Right lobe of liver (tissue), 6 donors: Measurements from ENCODE around the gene TAF11L7. TPM values are rescaled to one million over a fixed set of nuclear protein-coding genes. Genes with fewer than 3 reads are reported as not detected.
"Not testable (repeated sequence)": the region's sequence is repeated elsewhere in the genome, so short reads cannot be mapped to it uniquely, and the experiment has no call there.

Experiments used
- ATAC-seq, 4 donors: fragments of 200-7000 bp; cut with Tn5 transposase; one replicate each; pipeline ENCODE4 v1.9.1; 2020; ENCODE audit warnings: mild to moderate bottlenecking in 4 of 4, moderate library complexity in 4 of 4
- DNase-seq, 3 donors: peaks; one replicate each; pipeline ENCODE4 v3.0.0-alpha.2; 2020
- H3K27ac ChIP-seq, 3 donors: fragments of 200-600 bp; one replicate each; pipeline ENCODE4 v1.8.0; 2022
- H3K27me3 ChIP-seq, 2 donors: fragments of 200-600 bp; one replicate each; pipeline ENCODE4 v1.8.0; 2022
- H3K36me3 ChIP-seq, 4 donors: fragments of 200-600 bp; sonication (generic) in 1 of 4; one replicate each; pipeline versions ENCODE4 v1.5.1 to v1.8.0; 2017 to 2022; ENCODE audit warnings: control low read depth in 1 of 4
- H3K4me1 ChIP-seq, 4 donors: fragments of 200-600 bp; sonication (generic) in 1 of 4; one replicate each; pipeline versions ENCODE4 v1.5.1 to v1.8.0; 2017 to 2022; ENCODE audit warnings: control low read depth in 1 of 4
- H3K4me3 ChIP-seq, 3 donors: fragments of 200-600 bp; one replicate each; pipeline ENCODE4 v1.8.0; 2022
- H3K9me3 ChIP-seq, 4 donors: fragments of 200-600 bp; sonication (generic) in 1 of 4; one replicate each; pipeline versions ENCODE4 v1.5.1 to v1.8.0; 2017 to 2022; ENCODE audit warnings: control low read depth in 1 of 4
- POLR2A ChIP-seq: fragments of 450-650 bp; IDR thresholded peaks from one replicate; pipeline ENCODE4 v1.6.1; 2017; ENCODE audit warnings: antibody characterized with exemption, mild to moderate bottlenecking
- WGBS: methylation state at CpG from one replicate; pipeline ENCODE4 v1.1.6; 2018; ENCODE audit warnings: low coverage, low lambda C conversion rate; ENCODE audit not compliant: insufficient coverage; ENCODE audit errors: missing lambda C conversion rate; 5-methylcytosine and 5-hydroxymethylcytosine counted together
- intact Hi-C, 2 donors: fragments of 100-400 bp; cut with DNase I; formaldehyde crosslinking; loops; one replicate each; pipeline versions ENCODE4 v1.11.2 to v1.14.1; 2022
- total RNA-seq, 6 experiments: library from RNA; depleted of rRNA in 2 of 6; stranded (reverse); fragments of >200 nt in 2 of 6; fragmentation: NEBNext Ultra II Directional in 3 of 6; extraction: Animal tissue kit (Norgen Biotek cat#: 25700) in 3 of 6; gene quantifications; one replicate each; pipeline versions ENCODE4 v1.1.0 to v1.2.4, GENCODE V29; 2016 to 2023
- TF ChIP-seq, protein P1 (sequence below), 4 donors: fragments of 200-600 bp in 3 of 4; fragments of 450-650 bp in 1 of 4; IDR thresholded peaks; one replicate each; pipeline versions ENCODE4 v1.5.1 to v1.8.0; 2016 to 2022; ENCODE audit warnings: antibody characterized with exemption in 4 of 4, mild to moderate bottlenecking in 2 of 4
- donor health status: DM: no; HTN: yes; CAD: no.
- donor health status: DM: no; HTN: no; CAD: no.
- donor health status: DM: no; HTN: no; CAD: no.
- donor health status: DM: no; HTN: yes; CAD: no.
- donor health status: DM: no; HTN: yes; CAD: no.

Gene TAF11L7
- total RNA-seq, 6 experiments from 2014 or later: not detected

DNA sequence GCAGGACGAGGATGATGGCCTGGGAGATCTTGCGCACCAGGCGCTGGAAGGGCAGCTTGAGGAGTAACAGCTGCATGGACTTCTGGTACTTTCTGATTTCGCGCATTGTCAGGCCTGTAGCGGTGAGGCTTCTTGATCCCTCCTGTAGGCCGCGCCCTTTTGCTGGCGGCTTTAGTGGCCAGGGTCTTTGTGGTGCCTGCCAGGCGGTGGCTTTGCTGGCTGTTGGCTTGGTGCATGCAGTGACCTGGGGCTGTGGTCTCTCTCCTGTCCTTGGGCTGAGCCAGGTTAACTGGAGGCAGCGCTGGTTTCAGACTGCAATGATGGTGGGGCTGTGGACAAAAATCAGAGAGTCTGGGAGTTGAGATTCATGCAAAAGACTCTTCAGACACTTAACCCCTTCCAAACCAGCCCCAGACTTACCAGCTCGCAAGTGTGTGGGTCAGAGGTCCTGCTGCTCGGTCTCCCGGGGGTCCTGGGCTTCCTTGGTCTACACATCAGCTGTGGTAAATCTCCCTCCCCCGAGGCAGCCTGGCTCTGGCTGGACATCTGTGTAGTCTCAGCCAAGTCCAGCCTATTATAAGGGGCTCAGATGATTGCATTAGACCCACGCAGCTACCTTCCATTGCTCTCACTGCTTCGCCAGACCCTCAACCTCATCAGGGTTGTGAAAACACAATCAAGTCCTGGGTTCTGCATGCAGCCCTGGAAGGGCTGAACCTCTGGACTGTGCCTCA lies 29.5 kb upstream of the TAF11L7 start:
- no CpG with 5 or more reads among the region's 17 CpGs for WGBS
- ATAC-seq: no peak

DNA sequence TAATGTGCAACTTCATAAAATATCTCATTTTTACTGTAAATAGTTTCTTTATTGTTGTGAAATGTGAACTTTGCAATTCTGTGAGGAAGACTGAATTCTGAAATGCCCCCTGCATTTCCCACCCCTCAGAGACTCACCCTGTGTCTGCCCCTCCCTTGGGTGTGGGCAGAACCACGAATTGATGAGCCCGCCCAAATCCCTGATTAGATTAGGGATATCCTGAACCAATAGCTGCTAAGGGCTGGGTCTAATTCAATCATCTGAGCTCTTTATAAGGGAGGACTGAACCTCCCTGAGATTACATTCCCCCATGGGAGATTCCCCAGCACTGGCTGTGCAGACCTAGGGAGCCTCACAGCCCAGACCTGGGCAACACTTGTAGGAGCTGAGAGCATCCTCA lies 24.5 kb upstream of the TAF11L7 start, which contains the start of gene TAF11L12:
Gene TAF11L12, plus strand, starts transcription at position 301 of the 400 bp plus-strand sequence.
- 14% methylated on average over 1 of the region's 2 CpGs for WGBS
- DNase-seq, intact Hi-C loops, H3K9me3 ChIP-seq, H3K27me3 ChIP-seq, H3K4me1 ChIP-seq, ATAC-seq, H3K36me3 ChIP-seq, H3K4me3 ChIP-seq, H3K27ac ChIP-seq: not testable (repeated sequence)

More for the DNA sequence above, 29.5 kb upstream of the TAF11L7 start:
- DNase-seq: no peak
- TF ChIP-seq, protein P1, sequence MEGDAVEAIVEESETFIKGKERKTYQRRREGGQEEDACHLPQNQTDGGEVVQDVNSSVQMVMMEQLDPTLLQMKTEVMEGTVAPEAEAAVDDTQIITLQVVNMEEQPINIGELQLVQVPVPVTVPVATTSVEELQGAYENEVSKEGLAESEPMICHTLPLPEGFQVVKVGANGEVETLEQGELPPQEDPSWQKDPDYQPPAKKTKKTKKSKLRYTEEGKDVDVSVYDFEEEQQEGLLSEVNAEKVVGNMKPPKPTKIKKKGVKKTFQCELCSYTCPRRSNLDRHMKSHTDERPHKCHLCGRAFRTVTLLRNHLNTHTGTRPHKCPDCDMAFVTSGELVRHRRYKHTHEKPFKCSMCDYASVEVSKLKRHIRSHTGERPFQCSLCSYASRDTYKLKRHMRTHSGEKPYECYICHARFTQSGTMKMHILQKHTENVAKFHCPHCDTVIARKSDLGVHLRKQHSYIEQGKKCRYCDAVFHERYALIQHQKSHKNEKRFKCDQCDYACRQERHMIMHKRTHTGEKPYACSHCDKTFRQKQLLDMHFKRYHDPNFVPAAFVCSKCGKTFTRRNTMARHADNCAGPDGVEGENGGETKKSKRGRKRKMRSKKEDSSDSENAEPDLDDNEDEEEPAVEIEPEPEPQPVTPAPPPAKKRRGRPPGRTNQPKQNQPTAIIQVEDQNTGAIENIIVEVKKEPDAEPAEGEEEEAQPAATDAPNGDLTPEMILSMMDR (IDR thresholded peaks at IDR 0.05): no peak
- TF ChIP-seq POLR2A: no peak
- Histone ChIP-seq H3K27ac (no peak overlapping the region), H3K4me1 (no peaks in the 10 kb centered on the region), H3K27me3 (no peaks in the 10 kb centered on the region), H3K9me3 (no peaks in the 10 kb centered on the region), H3K4me3 (no peak overlapping the region), H3K36me3 (no peaks in the 10 kb centered on the region)
- intact Hi-C loops: no loop called here

DNA sequence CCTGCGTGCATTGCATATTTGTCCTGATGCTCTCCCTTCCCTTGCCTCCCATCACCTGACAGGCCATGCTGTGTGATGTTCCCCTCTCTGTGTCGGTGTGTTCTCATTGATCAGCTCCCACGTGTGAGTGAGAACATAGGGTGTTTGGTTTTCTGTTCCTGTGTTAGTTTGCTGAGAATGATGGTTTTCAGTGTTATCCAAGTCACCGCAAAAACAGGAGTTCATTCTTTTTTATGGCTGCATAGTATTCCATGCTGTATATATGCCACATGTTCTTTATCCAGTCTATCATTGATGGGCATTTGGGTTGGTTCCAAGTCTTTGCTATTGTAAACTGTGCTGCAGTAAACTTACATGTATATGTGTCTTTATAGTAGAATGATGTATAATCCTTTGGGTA lies 21.9 kb upstream of the TAF11L7 start:
- H3K4me1 ChIP-seq, H3K27me3 ChIP-seq, H3K27ac ChIP-seq, H3K36me3 ChIP-seq, H3K9me3 ChIP-seq, intact Hi-C loops, DNase-seq, H3K4me3 ChIP-seq, ATAC-seq: not testable (repeated sequence)
- 80% methylated on average over 2 of the region's 4 CpGs for WGBS

DNA sequence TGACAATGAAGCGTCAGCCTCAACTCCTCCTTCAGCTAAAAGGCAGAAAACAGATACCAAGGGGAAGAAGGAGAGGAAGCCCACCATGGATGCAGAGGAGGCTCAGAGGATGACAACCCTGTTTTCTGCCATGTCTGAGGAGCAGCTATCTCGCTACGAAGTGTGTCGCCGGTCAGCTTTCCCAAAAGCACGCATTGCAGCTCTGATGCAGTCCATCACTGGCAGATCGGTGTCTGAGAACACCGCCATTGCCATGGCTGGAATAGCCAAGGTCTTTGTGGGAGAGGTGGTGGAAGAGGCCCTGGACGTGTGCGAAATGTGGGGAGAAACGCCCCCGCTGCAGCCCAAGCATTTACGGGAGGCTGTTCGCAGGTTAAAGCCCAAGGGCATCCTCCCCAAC lies 19.4 kb upstream of the TAF11L7 start:
- no peaks in the 10 kb centered on the region for H3K27me3 ChIP-seq
- DNase-seq: no peak
- no peaks in the 10 kb centered on the region for H3K4me1 ChIP-seq
- H3K4me3 ChIP-seq: no peak overlapping the region
- H3K9me3 ChIP-seq: no peaks in the 10 kb centered on the region
- no CpG with 5 or more reads among the region's 14 CpGs for WGBS
- H3K36me3 ChIP-seq: no peaks in the 10 kb centered on the region
- H3K27ac ChIP-seq: no peak overlapping the region
- no peak for ATAC-seq
- no peak for TF ChIP-seq POLR2A
- TF ChIP-seq, protein P1 (IDR thresholded peaks at IDR 0.05): no peak
- intact Hi-C loops: no loop called here

DNA sequence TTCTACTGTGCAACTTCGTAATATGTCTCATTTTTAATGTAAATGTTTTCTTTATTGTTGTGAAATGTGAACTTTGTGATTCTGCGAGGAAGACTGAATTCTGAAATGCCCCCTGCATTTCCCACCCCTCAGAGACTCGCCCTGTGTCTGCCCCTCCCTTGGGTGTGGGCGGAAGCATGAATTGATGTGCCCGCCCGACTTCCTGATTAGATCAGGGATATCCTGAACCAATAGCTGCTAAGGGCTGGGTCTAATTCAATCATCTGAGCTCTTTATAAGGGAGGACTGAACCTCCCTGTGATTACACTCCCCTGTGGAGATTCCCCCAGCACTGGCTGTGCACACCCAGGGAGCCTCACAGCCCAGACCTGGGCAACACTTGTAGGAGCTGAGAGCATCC lies 18.3 kb upstream of the TAF11L7 start, which contains the start of gene TAF11L11:
Gene TAF11L11, plus strand, starts transcription at position 304 of the 400 bp plus-strand sequence.
- H3K4me3 ChIP-seq, H3K27me3 ChIP-seq, H3K36me3 ChIP-seq, DNase-seq, H3K4me1 ChIP-seq, H3K27ac ChIP-seq, intact Hi-C loops, ATAC-seq, H3K9me3 ChIP-seq: not testable (repeated sequence)
- WGBS: 35% methylated on average over 4 of the region's 6 CpGs

DNA sequence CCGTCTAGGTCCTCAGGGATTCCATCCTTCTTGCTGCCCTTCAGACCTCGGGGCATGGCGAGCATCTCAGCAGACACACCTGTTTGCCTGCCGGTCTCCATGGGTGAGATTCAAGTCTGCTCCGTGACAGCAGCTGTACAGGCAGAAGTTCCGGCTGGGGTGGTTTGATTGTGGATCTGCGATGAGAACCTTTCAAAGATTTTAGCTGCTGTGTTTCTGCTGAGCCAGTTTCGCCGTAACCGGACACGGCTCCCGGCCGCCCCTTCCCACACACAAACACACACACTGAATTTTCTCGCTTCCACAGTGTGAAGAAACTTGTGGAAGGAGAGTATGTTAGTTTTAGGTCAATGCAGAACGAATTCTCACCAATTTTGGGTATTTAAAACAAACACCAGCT lies 12.2 kb upstream of the TAF11L7 start, which contains the start of gene TAF11L10:
Gene TAF11L10, minus strand, starts transcription at position 101 of the 400 bp plus-strand sequence.
- H3K27me3 ChIP-seq, intact Hi-C loops, DNase-seq, ATAC-seq, H3K36me3 ChIP-seq, H3K9me3 ChIP-seq, H3K4me3 ChIP-seq, H3K27ac ChIP-seq, H3K4me1 ChIP-seq: not testable (repeated sequence)
- no CpG with 5 or more reads among the region's 15 CpGs for WGBS

DNA sequence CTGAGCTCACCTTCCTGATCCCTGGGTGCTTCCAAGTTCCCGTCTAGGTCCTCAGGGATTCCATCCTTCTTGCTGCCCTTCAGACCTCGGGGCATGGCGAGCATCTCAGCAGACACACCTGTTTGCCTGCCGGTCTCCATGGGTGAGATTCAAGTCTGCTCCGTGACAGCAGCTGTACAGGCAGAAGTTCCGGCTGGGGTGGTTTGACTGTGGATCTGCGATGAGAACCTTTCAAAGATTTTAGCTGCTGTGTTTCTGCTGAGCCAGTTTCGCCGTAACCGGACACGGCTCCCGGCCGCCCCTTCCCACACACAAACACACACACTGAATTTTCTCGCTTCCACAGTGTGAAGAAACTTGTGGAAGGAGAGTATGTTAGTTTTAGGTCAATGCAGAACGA lies 8.7 kb upstream of the TAF11L7 start, which contains the start of gene TAF11L9:
Gene TAF11L9, minus strand, starts transcription at position 140 of the 400 bp plus-strand sequence.
- WGBS: 86% methylated on average over 10 of the region's 15 CpGs
- intact Hi-C loops: not testable (repeated sequence)

DNA sequence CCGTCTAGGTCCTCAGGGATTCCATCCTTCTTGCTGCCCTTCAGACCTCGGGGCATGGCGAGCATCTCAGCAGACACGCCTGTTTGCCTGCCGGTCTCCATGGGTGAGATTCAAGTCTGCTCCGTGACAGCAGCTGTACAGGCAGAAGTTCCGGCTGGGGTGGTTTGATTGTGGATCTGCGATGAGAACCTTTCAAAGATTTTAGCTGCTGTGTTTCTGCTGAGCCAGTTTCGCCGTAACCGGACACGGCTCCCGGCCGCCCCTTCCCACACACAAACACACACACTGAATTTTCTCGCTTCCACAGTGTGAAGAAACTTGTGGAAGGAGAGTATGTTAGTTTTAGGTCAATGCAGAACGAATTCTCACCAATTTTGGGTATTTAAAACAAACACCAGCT lies 5.3 kb upstream of the TAF11L7 start, which contains the start of gene TAF11L8:
Gene TAF11L8, minus strand, starts transcription at position 101 of the 400 bp plus-strand sequence.
- H3K27ac ChIP-seq, H3K27me3 ChIP-seq, DNase-seq, H3K4me1 ChIP-seq, H3K9me3 ChIP-seq, H3K4me3 ChIP-seq, ATAC-seq, intact Hi-C loops, H3K36me3 ChIP-seq: not testable (repeated sequence)
- WGBS: no CpG with 5 or more reads among the region's 16 CpGs

More for the DNA sequence above, 8.7 kb upstream of the TAF11L7 start, which contains the start of gene TAF11L9:
- not testable (repeated sequence) for H3K4me3 ChIP-seq, H3K27ac ChIP-seq, ATAC-seq, H3K9me3 ChIP-seq, H3K27me3 ChIP-seq, H3K4me1 ChIP-seq, DNase-seq, H3K36me3 ChIP-seq
